A204.1 (cell line): ENCODE data around the gene LIPC.

Source experiments
- FAIRE-seq: peaks from 2 replicates; lab custom pipeline; 2012; peaks lifted over from hg19 to GRCh38; lab: Jason Lieb, UNC

The LIPC gene

DNA sequence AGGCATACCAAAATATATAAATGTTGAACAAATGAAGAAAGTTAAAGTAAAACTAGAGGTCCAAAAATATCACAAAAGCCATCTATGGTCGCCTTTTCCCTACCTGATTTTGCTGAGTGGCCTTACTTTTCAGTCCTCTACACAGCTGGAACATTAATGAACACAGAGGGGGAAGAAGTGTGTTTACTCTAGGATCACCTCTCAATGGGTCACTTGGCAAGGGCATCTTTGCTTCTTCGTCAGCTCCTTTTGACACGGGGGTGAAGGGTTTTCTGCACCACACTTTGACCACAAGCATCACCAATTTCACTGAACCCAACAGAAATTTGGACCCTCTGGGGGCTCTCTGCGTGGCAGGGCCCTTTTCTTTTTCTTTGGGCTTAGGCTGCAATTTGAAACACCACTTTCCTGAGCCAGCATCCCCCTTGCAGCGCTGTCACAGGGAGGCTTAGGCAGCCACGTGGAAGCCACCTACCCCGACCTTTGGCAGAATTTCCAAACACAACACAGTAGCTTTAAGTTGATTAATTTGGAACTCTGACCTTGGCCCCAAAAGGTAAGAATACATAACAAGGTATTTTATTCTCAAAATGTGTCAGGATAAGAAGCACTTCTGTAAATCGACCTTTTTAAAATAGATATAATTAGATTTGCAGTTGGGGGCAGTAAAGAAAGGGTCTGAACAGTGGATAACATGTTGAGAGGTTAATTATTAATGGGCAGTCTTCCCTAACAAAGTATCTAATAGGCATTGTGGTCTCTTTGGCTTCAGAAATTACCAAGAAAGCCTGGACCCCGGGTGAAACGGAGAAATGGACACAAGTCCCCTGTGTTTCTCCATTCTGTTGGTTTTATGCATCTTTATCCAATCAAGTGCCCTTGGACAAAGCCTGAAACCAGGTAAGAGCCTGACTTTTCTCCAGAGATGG, at the start of gene LIPC:
Gene LIPC (plus strand): TSS at position 771 of the 929 bp plus-strand sequence. CDS start 42 bp downstream, at position 813.
- FAIRE-seq = no peak

DNA sequence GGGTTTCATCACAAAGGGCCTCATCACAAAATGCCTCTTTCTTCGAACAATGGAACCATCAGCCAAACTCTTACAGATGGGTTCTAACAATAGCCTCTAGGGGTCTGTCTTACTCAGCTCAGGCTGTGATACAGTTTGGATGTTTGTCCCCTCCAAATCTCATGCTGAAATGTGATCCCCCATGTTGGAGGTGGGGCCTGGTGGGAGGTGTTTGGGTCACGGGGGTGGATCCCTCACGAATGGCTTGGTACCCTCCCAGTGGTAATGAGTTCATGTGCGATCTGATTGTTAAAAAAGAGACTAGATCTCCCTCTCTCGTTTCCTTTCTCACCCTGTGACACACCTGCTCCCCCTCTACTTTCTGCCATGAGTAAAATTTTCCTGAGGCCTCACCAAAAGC, 47.9 kb upstream of the LIPC start:
- FAIRE-seq = no peak

DNA sequence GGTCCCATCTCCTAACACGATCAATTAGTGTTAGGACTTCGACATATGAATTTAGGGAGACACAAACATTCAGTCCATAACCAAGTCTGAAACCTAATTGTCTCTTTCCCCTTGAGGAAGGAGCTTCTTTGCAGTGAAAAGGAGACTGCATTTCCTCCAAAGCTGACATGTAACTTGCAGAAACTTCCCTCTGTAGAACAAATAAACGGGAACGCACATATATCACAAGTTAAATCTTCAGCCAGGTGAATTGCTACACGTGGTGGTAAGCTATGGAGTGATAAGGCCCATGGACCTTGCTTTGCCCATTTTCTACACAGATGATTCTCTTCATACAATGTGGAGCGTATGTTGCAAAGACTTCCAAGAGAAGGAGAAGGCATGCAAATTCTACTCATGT, 47.1 kb upstream of the LIPC start:
- FAIRE-seq = no peak

DNA sequence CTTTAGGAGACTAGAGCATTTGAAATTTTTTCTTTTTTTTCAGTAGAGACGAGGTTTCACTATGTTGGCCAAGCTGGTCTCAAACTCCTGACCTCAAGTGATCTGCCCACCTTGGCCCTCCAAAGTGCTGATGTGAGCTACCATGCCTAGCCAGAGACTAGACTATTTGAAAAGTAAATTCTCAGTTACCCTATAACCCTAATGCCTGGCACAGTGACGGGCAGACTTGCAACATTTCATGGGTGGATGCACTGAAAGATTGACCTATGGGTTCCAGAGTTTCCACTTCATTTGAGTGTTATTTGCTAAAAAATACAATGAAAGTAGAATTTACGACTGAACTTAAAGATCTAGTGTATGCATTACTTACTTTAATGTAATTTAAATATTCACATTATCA, 45.7 kb upstream of the LIPC start:
- no peak for FAIRE-seq

DNA sequence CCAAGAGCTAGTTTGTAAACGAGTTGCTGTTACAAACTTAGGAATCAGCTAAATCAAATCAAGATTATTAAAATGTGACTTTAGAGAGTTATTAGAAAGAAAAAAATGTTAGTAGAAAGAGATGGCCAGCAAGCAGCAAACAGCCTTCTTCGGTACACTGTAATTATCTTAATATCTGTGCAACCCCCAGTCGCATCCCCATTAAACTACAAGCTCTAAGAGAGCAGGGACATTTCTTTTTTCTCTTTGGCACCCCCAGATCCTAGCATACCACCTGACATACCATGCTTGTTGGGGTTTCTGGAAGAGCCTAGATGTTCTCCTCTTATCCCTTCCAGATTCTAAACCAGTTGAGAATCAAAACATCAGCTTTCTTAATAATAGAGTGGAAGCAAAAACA, 45.1 kb upstream of the LIPC start:
- no peak for FAIRE-seq

DNA sequence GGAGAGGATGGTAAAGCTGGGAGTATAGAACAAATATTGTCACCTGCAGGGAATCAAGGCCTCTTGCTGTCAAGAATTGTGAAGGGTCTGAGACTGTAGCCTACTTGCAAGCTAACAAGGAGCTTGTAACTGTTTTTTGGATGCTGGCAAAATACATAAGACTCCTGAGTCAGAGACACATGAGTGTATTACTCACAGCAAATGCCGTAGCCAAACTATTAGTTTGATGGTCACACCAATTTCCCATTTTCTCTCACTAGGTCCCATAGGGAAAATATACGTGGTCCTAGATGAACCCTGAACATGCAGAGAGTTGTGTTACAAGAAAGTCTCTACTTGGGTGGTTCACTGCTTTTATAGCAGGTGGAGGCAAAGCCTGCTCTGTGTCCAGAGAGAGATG, 44.7 kb upstream of the LIPC start:
- no peak for FAIRE-seq

DNA sequence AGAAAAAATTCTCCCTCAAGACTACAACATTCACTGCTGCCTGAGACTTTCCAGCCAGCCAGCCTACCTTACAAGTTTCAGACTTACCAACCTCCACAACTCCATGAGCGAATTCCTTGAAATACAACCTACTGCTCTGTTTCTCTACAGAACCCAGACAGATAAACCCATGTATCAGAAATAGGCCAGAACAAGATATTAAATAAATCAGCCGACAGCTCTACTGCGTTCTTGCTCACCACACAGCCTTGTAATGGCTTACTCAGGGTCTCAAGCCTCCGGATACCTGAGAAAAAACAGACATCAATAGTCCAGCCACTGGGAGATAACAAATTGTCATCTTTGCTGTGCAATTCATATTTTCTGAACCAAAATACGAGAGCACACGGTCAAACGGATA, 43.6 kb upstream of the LIPC start:
- no peak for FAIRE-seq

DNA sequence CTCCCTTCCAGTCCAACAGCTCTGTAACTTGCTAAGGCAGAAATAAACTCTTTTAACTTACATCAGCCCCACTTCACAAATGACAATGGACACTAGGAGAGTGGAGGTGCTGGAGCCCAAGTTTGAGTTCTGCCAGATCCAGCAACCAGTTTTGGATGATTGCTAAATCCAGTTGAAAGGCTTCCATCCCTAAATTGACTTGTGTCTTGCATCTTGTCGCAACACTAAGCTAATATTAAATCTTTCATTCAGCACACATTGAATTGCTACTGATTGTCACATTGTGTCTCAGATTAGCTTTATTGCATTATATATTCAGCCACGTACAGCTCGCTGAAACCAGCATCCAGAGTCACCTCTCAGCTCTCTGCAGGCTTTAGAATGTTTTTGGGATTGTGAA, 41.7 kb upstream of the LIPC start:
- FAIRE-seq = no peak

DNA sequence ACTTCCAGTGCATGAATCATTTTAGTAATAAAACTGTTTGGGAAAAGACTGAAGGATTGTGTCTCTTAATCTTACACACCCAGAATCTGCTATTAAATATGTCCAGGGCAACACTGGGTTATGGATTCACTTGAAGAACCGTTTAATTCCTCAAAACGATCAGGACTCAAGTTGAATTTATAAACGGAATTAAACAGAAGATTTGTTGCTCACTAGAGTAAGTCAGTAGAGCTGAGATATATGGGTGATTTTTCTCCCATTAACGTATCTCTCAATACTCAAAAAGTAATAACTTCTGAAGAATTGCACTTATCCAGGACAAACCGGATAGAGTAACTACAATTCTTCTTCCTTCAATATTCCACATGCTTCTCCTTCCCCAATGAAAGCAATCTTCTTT, 41.1 kb upstream of the LIPC start:
- FAIRE-seq = no peak

DNA sequence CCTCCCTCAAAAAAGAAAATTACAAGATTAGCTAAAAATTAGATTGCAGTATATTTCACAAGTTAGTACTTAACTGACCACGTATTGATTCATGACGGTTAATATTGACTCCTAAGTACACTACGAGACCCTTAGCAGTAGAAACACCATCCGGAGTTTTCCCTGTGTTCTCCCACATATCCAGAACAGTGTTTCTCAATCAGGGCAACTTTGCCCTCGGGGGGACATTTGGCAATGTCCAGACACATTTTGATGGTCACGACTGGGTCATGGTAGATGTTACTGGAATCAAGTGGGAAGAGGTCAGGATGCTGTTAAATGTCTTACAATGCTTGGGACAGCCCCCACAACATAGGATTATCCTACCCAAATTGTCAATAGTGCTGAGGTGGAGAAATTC, 40.7 kb upstream of the LIPC start:
- FAIRE-seq = no peak

DNA sequence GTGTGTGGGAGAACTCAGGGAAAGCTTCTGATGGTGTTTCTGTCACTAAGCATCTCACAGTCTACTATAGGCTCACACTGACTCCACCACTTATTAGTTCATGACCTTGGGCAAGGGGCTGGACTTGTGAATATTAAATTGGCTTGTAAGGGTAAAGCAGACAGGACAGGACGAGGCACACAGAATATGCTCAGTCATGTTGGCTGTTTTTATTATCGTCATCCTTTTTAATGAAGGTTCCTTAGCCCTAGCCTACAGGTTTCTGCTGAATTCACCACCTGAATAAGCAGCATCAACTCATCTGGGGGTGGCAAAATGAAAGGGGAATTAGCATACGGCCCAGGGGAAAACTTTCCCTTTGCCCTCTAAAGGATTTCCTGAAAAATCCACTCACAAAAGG, 39.6 kb upstream of the LIPC start:
- no peak for FAIRE-seq

DNA sequence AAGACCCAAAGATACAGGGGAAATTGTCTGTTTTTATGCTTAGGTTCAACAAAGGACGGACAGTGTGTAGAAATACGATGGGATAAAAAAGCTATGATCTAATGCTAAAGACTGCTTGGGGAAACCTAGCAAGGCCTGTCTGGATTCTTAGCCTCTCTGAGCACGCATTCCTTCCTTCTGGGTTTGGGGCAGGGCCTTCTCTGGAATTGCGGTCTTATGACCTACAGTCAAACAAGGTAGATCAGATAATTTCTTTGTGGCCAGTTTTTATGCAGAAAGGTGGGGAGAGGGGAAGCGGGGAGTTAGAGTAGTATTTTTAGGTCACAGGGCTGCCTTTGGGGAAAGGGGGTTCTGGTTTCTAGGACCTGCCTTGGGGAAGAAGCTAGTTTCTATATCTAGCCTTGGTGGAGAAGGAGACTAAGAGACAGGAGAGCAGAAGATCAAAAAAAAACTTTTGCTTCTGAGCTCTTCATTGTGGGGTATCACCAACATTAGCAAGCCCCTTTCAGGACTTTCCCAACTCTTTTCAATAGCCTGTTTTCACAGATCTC, 39.1 kb upstream of the LIPC start:
- no peak for FAIRE-seq

DNA sequence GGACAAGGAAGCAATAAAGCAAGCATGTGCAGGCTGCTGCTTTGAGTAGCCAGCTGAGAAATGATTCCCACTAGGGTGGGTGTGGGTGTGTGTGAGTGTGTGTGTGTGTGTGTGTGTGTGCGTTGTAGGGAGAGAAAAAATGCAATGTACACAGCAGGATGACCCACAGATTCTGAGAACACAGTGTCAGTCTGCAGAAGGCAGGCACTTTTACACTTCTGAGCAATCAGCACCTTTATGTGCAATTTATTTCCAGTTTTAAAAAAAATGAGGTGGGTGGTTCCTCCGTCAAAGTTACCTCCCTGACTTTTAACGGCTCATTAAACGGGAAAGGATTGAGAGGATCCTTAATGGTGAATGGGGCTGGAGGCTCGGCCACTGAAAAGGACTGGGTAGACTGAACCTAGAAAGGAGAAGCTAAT, 38.5 kb upstream of the LIPC start:
- FAIRE-seq = no peak

DNA sequence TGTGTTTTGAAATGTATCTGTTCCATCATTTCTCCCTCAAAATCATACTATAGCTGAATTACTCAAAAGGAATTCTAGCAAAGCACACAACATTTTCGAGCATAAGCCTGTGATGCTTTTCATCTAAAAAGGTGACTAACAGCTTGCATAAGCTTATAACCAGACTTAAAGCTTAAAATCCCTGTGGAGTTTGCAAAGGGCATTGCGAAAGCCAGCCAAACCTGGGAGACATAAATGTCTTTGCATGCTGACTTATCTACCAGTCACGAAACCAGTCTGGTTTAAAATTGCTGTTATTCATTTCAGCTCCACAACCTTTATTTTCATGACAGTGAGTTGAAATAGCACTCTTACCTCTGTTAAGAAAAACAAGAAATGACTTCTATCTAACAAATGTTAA, 35.6 kb upstream of the LIPC start:
- FAIRE-seq = no peak

DNA sequence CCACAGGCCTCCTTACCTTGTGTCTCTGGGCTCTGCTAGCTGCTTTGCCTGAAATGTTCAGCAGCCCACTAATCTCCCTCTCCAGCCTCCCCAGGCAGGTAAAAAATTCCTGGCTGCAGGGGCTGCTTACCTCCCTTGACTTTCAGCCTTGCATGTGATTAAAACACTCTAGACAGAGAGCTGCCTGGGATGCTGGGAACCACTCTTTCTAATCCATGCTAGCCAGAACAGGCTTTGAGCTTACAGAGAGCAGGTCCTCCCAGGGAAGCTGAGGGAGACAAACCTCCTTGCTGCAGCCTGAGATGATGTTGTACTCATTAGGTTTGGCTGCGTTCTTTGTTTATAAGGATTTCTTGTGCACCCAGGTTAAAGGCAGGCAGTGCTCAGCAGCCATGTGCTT, 33.7 kb upstream of the LIPC start:
- no peak for FAIRE-seq

DNA sequence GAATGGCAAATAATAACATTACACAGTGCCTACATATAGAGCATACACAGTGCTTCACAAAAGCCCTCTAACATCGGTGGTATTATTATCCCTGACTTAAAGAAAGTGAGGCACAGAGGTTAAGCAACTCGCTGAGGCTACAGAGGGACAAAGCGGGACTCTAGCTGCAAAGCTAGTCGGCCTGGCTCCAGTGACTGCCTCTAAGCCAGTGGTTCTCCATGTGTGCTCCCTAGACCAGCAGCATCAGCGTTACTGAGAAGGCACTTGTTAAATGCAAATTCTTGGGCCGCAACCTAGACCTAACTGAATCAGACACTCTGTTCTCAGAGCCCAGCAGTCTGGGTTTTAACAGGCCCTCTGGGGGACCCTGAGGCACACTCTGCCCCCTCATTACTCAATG, 33.1 kb upstream of the LIPC start:
- FAIRE-seq = no peak

DNA sequence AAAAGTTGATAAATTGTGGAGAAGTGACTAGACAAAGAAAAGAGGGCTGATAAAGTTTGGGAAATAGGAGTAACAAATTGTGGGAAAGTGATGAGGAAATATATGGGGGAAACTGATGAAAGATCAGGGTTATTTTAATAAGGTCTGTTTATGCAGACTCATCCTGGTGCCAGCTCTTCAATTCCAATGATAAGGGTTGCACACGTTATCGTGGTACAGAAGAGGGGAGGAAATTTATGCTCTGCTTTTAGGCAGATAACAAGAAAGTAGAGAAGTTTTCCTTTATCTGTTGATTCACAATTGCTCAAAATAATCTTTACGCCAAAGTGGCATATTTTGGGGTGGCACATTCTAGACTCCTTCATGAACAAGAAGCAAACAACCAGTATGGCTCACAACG, 32.1 kb upstream of the LIPC start:
- no peak for FAIRE-seq

DNA sequence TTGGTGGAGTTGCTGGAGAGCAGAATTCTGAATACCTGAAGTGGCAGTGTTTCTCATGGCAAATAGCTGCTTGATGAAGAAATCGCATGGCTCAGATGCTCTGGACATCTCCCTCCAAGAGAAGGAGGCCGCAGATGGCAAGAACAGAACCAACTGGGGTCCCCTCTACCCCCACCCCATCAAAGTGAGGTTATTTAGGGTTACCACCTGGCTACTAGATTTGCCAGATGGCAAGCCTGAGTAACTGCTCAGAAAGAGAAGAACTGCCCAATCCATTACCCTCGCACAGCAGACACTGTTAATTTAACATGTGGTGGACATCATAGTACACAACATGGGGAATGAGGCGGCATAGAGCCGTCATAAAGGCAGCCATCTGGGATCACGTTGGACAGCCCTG, 30.5 kb upstream of the LIPC start:
- FAIRE-seq = no peak

DNA sequence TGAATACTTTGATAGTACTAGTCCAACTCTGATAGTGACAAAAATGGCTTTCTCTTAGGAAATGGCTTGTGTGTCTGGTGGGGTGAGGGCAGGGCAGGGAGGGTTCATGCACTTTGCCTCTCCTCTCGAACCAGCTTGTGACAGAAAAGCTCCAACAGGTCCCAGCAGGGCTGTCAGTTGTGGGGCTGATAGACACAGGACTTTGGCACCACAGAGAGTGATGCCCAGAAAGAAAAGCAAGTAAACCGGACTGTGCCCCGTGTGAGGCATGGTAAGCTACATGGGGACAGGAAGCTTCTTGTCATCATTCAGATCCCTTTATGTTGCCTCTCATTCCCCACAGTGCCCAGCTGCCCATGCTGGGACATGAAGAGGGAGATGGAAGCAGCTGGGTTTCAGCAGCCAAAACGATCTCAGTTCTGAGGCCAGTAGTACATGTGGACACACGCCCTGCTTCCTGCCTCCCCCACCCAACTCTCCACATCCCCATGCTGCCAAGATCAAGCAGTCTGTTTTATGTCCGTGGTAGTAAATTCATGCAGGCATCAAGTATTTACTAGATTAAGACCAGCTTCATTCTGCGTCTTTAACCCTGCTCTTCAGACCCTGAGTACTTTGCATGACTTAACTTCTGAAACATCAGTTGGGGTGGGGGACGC, 29.7 kb upstream of the LIPC start:
- no peak for FAIRE-seq

DNA sequence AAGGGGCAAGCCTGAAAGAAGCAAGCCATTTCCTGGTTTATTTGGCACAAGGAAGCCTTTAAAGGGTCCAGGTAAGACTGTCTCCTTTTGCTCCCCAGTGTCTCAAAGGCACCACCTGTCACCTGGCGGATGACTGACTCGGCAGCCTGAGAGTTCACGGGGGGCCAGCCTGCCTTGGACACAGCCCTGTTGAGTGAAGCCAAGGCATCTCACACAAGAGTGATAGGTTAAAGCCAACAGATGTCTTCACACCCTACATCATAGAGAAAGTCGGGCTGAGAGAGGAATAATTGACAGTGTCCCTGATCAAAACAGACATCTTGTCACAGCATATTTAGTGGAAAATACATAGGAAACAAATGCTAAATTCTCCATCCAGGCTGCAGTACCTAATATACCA, 28.2 kb upstream of the LIPC start:
- no peak for FAIRE-seq

DNA sequence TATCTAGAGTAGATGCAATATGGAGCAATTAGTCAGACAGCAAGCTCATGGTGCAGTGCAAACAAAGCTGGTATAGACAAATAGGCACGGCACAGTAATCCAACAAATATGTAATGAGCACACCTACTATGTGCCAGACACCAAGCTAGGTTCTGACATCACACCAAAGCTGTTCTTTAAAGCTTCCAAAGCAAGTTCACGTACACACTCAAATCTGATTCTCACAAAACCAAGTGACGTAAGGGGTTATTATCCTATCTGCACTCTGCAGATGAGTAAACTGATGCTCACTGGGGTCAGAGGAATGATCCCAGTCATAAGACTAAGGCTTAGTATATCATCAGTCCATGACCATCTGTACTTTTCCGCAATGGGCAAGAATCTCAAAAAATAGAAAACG, 27.8 kb upstream of the LIPC start:
- FAIRE-seq = no peak

DNA sequence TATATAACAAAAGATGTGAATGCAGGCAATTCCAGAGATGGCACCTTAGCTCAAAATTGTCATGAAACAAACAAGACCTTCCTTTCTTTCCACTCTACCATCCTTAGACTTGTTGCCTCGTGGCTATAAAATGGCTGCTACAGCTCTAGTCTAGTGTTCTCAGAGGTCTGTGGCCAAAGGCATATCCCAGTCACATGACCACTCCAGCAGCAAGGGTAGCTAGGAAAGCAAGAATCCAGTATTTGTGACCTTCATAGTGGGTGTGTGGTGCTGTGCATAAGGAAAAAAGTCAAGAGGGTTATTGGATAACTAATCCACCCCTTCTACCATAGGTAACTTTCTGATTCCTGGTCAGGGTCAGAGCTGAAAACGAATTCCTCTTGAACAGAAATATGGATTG, 27.1 kb upstream of the LIPC start:
- no peak for FAIRE-seq

DNA sequence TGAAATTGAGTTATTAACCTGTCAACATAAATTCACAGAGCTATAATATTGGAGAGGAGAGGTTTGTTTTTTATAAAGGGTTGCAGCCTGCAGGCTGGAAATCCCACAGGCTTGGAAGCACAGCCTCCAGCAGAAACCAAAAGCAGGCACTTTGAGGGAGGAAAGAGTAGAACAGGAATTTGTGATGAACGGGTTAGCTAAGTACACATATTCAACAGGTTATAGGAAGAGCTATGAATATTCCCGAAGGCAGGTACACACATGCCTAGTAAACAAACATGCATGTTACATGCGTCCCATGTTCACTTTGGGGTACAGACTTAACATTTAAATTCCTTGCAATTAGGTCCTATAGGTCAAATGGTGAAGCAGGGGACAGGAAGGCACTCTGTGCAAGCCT, 25.9 kb upstream of the LIPC start:
- no peak for FAIRE-seq

DNA sequence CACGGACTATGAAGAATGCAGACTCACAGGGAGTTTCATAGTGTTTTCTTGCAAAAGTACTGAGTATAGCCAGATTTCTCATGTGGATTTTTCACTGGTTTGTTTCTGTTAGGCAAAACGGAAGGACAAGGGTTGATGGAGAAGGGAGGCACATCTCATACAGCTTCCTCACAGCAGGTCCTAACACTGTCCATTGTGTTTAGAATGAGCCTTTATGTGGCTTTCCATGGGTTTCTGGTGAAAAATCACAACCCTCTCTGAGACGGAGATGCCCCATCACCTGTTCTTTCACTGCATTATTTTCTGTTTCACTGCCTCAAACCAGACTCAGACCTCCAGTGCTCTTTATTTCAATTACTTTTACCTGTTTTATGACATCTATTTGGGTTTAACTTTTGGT, 25.0 kb upstream of the LIPC start:
- no peak for FAIRE-seq
